ENCODE measurements around the gene MKI67.

Gene MKI67

GRCh38 chr10:128051548-128051947 is 74.7 kb downstream of the MKI67 start:
- Histone ChIP-seq H3K9me2 (replicated peaks; ENCODE audit: control insufficient read depth, low read length) (no peaks in the 10 kb centered on the region), H3K4me2 (ENCODE audit: low read length) (no peak overlapping the region), H3K27me3 (ENCODE audit: control insufficient read depth, low read length) (no peaks in the 10 kb centered on the region), H3K4me3 (ENCODE audit: low read length) (no peak overlapping the region), H3K4me1 (ENCODE audit: control insufficient read depth, low read length) (peaks cover 57% of the 10 kb centered on the region), H3K9me3 (ENCODE audit: control insufficient read depth, insufficient read depth, low read length) (no peaks in the 10 kb centered on the region), H4K20me1 (ENCODE audit: control insufficient read depth, insufficient read depth, low read depth, low read length) (no peaks in the 10 kb centered on the region), H3K36me3 (ENCODE audit: control insufficient read depth, low read length) (peaks cover 25% of the 10 kb centered on the region), H3K79me2 (ENCODE audit: control insufficient read depth, low read length) (peaks cover 28% of the 10 kb centered on the region), H3K27ac (ENCODE audit: low read depth, low read length) (no peak overlapping the region), H3F3A (ENCODE audit: control insufficient read depth, insufficient read depth) (peaks cover 6% of the 10 kb centered on the region)
- TF ChIP-seq EZH2phosphoT487 (IDR thresholded peaks at IDR 0.05; ENCODE audit: borderline replicate concordance, low read length): no peak
- TF ChIP-seq, protein P1, sequence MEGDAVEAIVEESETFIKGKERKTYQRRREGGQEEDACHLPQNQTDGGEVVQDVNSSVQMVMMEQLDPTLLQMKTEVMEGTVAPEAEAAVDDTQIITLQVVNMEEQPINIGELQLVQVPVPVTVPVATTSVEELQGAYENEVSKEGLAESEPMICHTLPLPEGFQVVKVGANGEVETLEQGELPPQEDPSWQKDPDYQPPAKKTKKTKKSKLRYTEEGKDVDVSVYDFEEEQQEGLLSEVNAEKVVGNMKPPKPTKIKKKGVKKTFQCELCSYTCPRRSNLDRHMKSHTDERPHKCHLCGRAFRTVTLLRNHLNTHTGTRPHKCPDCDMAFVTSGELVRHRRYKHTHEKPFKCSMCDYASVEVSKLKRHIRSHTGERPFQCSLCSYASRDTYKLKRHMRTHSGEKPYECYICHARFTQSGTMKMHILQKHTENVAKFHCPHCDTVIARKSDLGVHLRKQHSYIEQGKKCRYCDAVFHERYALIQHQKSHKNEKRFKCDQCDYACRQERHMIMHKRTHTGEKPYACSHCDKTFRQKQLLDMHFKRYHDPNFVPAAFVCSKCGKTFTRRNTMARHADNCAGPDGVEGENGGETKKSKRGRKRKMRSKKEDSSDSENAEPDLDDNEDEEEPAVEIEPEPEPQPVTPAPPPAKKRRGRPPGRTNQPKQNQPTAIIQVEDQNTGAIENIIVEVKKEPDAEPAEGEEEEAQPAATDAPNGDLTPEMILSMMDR (IDR thresholded peaks at IDR 0.05; ENCODE audit: low read depth, low read length, poor library complexity, severe bottlenecking): peak; percentile 21

- peak overlapping the region; percentile 49 for H3K4me2 ChIP-seq (ENCODE audit: low read length)
- H3K36me3 ChIP-seq (ENCODE audit: control insufficient read depth, low read length): peaks cover 22% of the 10 kb centered on the region
- no peak for TF ChIP-seq EZH2phosphoT487 (IDR thresholded peaks at IDR 0.05; ENCODE audit: borderline replicate concordance, low read length)
- TF ChIP-seq, protein P1 (IDR thresholded peaks at IDR 0.05; ENCODE audit: low read depth, low read length, poor library complexity, severe bottlenecking): no peak
- H3F3A ChIP-seq (ENCODE audit: control insufficient read depth, insufficient read depth): peaks cover 6% of the 10 kb centered on the region
- H3K79me2 ChIP-seq (ENCODE audit: control insufficient read depth, low read length): peaks cover 28% of the 10 kb centered on the region
- H3K27me3 ChIP-seq (ENCODE audit: control insufficient read depth, low read length): no peaks in the 10 kb centered on the region
- H3K4me3 ChIP-seq (ENCODE audit: low read length): 0 out of 2 replicates have a peak overlapping the region, but pooled peaks have one; percentile 24
- no peak overlapping the region for H3K27ac ChIP-seq (ENCODE audit: low read depth, low read length)
- H4K20me1 ChIP-seq (ENCODE audit: control insufficient read depth, insufficient read depth, low read depth, low read length): no peaks in the 10 kb centered on the region
- peaks cover 58% of the 10 kb centered on the region for H3K4me1 ChIP-seq (ENCODE audit: control insufficient read depth, low read length)
- no peaks in the 10 kb centered on the region for H3K9me3 ChIP-seq (ENCODE audit: control insufficient read depth, insufficient read depth, low read length)
- no peaks in the 10 kb centered on the region for H3K9me2 ChIP-seq (replicated peaks; ENCODE audit: control insufficient read depth, low read length)
Observed at GRCh38 chr10:128050936-128051335, 75.3 kb downstream of the MKI67 start.

DNA sequence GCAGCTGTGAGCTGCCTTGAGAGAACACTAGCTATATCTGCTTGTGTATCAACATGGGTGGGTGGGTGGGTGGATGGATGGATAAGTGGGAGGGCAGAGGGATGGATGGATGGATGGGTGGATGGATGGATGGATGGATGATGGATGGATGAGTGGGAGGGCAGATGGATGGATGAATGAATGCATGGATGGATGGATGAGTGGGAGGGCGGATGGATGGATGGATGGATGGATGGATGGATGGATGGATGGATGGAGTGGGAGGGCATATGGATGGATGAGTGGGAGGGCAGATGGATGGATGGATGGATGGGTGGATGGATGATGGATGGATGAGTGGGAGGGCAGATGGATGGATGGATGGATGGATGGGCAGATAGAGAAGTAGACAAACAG is 76.1 kb downstream of the MKI67 start:
- H3K79me2 ChIP-seq (ENCODE audit: control insufficient read depth, low read length): peaks cover 28% of the 10 kb centered on the region
- H4K20me1 ChIP-seq (ENCODE audit: control insufficient read depth, insufficient read depth, low read depth, low read length): no peaks in the 10 kb centered on the region
- H3K9me2 ChIP-seq (replicated peaks; ENCODE audit: control insufficient read depth, low read length): no peaks in the 10 kb centered on the region
- peaks cover 58% of the 10 kb centered on the region for H3K4me1 ChIP-seq (ENCODE audit: control insufficient read depth, low read length)
- H3K27me3 ChIP-seq (ENCODE audit: control insufficient read depth, low read length): no peaks in the 10 kb centered on the region
- H3K36me3 ChIP-seq (ENCODE audit: control insufficient read depth, low read length): peaks cover 22% of the 10 kb centered on the region
- no peak overlapping the region for H3K4me3 ChIP-seq (ENCODE audit: low read length)
- H3K9me3 ChIP-seq (ENCODE audit: control insufficient read depth, insufficient read depth, low read length): no peaks in the 10 kb centered on the region
- peak overlapping the region; percentile 49; the same call in 1 of the 2 replicates for H3K4me2 ChIP-seq (ENCODE audit: low read length)
- no peak overlapping the region for H3K27ac ChIP-seq (ENCODE audit: low read depth, low read length)
- no peak for TF ChIP-seq EZH2phosphoT487 (IDR thresholded peaks at IDR 0.05; ENCODE audit: borderline replicate concordance, low read length)
- TF ChIP-seq, protein P1 (IDR thresholded peaks at IDR 0.05; ENCODE audit: low read depth, low read length, poor library complexity, severe bottlenecking): no peak
- peaks cover 6% of the 10 kb centered on the region for H3F3A ChIP-seq (ENCODE audit: control insufficient read depth, insufficient read depth)

Measured in DOHH2 (cell line).